ENCODE measurements around the gene KLHL2. TPM values are rescaled to one million over a fixed set of nuclear protein-coding genes. Genes with fewer than 3 reads are reported as not detected.

KLHL2 gene
- total RNA-seq, 4 donors from 2014 or later: 12.5 to 16.4 (median 14.1) TPM

DNA sequence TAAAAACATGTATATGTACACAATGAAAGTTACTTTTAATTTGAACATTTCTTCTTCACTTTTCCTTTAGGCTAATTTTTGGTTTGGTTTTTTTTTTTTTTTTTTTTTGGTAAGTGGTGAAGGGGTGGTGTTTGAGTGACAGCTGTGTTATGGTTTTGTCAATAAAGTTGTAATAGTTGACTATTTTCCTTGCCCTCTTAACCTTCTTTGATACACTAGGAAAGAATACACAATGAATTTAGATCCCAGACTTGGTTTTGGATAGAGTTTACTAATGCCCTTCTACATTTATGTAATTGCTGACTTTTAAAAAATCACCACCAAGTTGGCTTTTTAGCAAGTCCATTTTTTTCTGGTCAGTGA lies 82.0 kb downstream of the KLHL2 start:
- Histone ChIP-seq H3K4me3 (no peak overlapping the region), H3K9me3 (no peaks in the 10 kb centered on the region), H3K36me3 (no peaks in the 10 kb centered on the region), H3K27ac (no peak overlapping the region), H3K4me1 (peaks cover 6% of the 10 kb centered on the region), H3K27me3 (no peaks in the 10 kb centered on the region)
- DNase-seq (ENCODE audit: low spot score in 2 of 2): no peak
- TF ChIP-seq POLR2AphosphoS5 (IDR thresholded peaks at IDR 0.05) (no peak), POLR2A (IDR thresholded peaks at IDR 0.05) (no peak), EP300 (IDR thresholded peaks at IDR 0.05) (no peak)
- TF ChIP-seq, protein P1, sequence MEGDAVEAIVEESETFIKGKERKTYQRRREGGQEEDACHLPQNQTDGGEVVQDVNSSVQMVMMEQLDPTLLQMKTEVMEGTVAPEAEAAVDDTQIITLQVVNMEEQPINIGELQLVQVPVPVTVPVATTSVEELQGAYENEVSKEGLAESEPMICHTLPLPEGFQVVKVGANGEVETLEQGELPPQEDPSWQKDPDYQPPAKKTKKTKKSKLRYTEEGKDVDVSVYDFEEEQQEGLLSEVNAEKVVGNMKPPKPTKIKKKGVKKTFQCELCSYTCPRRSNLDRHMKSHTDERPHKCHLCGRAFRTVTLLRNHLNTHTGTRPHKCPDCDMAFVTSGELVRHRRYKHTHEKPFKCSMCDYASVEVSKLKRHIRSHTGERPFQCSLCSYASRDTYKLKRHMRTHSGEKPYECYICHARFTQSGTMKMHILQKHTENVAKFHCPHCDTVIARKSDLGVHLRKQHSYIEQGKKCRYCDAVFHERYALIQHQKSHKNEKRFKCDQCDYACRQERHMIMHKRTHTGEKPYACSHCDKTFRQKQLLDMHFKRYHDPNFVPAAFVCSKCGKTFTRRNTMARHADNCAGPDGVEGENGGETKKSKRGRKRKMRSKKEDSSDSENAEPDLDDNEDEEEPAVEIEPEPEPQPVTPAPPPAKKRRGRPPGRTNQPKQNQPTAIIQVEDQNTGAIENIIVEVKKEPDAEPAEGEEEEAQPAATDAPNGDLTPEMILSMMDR (IDR thresholded peaks at IDR 0.05): no peak

DNA sequence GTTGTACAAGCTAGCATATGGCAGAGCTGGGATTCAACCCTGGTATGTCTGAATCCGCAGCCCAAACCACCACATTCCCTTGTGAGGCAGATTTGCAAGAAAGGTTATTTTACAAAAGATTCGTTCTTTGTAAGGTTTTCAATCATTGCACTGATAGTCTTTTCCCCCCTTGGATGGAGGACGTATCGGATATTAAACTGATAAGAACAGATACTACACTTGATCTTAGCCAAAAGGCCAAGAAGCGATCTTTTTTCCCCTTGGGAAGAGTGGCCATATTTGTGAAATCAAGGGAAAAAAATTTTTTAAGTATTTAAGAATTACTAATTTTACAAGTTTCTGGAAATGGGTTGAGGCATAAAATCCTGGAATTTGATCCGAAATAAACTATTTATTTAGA lies 85.7 kb downstream of the KLHL2 start:
- Histone ChIP-seq H3K27ac (no peak overlapping the region), H3K4me1 (peaks cover 9% of the 10 kb centered on the region), H3K27me3 (no peaks in the 10 kb centered on the region), H3K9me3 (no peaks in the 10 kb centered on the region), H3K36me3 (peaks cover 13% of the 10 kb centered on the region), H3K4me3 (no peak overlapping the region)
- no peak for DNase-seq (ENCODE audit: low spot score in 2 of 2)
- 97% methylated on average over 6 of the region's 6 CpGs for WGBS
- TF ChIP-seq, protein P1 (IDR thresholded peaks at IDR 0.05): no peak
- TF ChIP-seq EP300 (IDR thresholded peaks at IDR 0.05): no peak

DNA sequence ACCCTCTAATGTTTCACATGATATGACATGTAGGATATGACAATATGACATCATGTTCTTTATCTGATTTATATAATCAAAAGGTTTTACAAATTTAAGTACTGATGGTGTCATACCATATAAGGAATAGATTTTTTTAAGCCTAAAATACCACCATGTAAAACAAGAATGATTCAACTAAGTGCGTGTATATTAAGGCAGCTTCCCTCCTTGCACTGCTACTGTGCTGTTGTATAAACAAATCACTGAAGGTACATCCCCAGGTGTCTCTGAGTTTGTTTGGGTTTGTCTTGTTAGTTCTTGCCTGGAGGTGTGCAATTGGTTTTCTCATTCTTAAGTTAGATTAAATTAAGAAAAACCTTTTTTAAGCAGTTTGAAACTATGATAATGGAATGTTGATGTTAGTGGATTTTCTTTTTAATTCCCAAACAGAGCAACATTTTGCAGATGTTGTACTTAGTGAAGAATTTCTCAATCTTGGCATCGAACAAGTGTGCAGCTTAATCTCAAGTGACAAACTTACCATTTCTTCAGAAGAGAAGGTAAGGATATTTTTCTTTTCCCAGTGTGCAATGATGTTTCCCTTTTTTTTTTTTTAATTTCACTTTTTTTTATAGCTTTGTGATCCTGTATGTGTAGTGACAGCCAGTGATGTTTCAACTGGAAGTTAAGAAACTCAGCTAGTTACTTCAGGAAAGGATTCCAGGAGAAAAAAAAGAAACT lies 86.7 kb downstream of the KLHL2 start:
- peaks cover 21% of the 10 kb centered on the region for H3K36me3 ChIP-seq
- peaks cover 9% of the 10 kb centered on the region for H3K4me1 ChIP-seq
- no peaks in the 10 kb centered on the region for H3K9me3 ChIP-seq
- H3K27ac ChIP-seq: no peak overlapping the region
- TF ChIP-seq POLR2AphosphoS5 (IDR thresholded peaks at IDR 0.05) (no peak), EP300 (IDR thresholded peaks at IDR 0.05) (no peak), POLR2A (IDR thresholded peaks at IDR 0.05) (no peak)
- TF ChIP-seq, protein P1 (IDR thresholded peaks at IDR 0.05): no peak
- H3K4me3 ChIP-seq: no peak overlapping the region
- no peak for DNase-seq (ENCODE audit: low spot score in 2 of 2)
- 57% methylated on average over 2 of the region's 2 CpGs for WGBS
- H3K27me3 ChIP-seq: no peaks in the 10 kb centered on the region

DNA sequence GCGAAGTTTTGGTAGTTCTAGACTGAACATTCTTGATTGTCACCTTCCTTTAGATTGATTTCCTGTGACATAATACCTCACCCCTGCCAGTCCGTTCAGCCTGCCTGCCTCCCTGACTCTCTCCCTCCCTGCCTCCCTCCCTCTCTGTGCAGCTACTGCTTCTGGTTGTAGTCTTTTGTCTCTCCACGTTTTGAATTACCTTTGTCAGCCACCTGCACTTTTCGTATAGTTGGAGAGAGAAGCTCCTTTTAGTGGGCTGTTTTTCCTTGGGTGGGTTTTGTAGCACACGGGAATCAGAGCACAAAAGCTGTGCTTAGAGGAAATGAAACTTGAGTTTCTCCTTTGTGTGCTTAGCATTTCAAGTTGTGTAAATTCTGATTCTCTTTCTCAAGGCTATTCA lies 87.5 kb downstream of the KLHL2 start:
- Histone ChIP-seq H3K4me1 (peaks cover 9% of the 10 kb centered on the region), H3K9me3 (no peaks in the 10 kb centered on the region), H3K27me3 (no peaks in the 10 kb centered on the region), H3K27ac (no peak overlapping the region), H3K36me3 (peaks cover 21% of the 10 kb centered on the region), H3K4me3 (no peak overlapping the region)
- TF ChIP-seq POLR2AphosphoS5 (IDR thresholded peaks at IDR 0.05) (no peak), EP300 (IDR thresholded peaks at IDR 0.05) (no peak), POLR2A (IDR thresholded peaks at IDR 0.05) (no peak)
- TF ChIP-seq, protein P1 (IDR thresholded peaks at IDR 0.05): no peak
- 68% methylated on average over 5 of the region's 5 CpGs for WGBS
- no peak for DNase-seq (ENCODE audit: low spot score in 2 of 2)

DNA sequence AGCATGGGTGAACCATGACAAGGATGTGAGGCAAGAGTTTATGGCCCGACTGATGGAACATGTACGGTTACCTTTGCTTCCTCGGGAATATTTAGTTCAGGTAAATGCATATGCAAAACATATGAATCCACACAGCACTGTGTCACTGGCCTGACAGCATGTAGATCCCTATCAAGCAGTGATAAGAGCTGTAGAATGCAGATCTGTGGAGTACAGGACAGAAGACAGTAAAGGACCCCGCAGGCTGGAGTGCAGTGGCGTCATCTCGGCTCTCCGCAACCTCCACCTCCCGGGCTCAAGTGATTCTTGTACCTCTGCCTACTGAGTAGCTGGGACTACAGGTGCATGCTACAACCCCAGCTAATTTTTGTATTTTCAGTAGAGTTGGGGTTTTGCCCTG lies 90.3 kb downstream of the KLHL2 start:
- Histone ChIP-seq H3K4me3 (no peak overlapping the region), H3K36me3 (peaks cover 21% of the 10 kb centered on the region), H3K4me1 (peaks cover 9% of the 10 kb centered on the region), H3K27ac (no peak overlapping the region), H3K27me3 (no peaks in the 10 kb centered on the region), H3K9me3 (no peaks in the 10 kb centered on the region)
- no peak for DNase-seq (ENCODE audit: low spot score in 2 of 2)
- 94% methylated on average over 8 of the region's 8 CpGs for WGBS
- TF ChIP-seq, protein P1 (IDR thresholded peaks at IDR 0.05): no peak
